ENCODE measurements around the gene KLF7. TPM values are rescaled to one million over a fixed set of nuclear protein-coding genes. Genes with fewer than 3 reads are reported as not detected.

The KLF7 gene
- total RNA-seq, 6 experiments from 2014 or later, result 3.3 to 14.2 (median 10.2) TPM

DNA sequence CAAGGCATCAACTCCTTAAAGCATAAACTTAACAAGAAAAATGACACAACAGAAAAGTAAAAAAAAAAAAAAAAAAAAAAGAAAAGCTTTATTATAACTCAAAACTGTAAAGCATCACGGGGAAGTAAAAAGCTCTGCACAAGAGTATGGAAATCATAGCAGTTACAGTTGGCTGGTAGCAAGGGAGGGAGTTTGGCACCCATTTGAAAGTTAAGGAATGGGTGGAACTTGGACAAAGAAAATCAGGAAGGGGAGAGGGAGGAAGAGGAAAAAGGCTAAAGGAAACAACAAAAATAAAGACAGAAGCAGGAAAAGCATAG, 8.6 kb downstream of the KLF7 start:
- Histone ChIP-seq H3K27ac (peak overlapping the region in 1 of 3 donors; percentile 35), H3K27me3 (no peaks in the 10 kb centered on the region), H3K9me3 (no peaks in the 10 kb centered on the region), H3K36me3 (no peaks in the 10 kb centered on the region), H3K4me3 (no peak overlapping the region), H3K4me1 (peaks cover 0 to 20% (median 8%) of the 10 kb centered on the region in 4 donors)
- WGBS (ENCODE audit: insufficient coverage, low coverage, low lambda C conversion rate, missing lambda C conversion rate), result 67% methylated on average over 1 of the region's 1 CpG
- no peak for TF ChIP-seq POLR2A (IDR thresholded peaks at IDR 0.05)
- TF ChIP-seq, protein P1, sequence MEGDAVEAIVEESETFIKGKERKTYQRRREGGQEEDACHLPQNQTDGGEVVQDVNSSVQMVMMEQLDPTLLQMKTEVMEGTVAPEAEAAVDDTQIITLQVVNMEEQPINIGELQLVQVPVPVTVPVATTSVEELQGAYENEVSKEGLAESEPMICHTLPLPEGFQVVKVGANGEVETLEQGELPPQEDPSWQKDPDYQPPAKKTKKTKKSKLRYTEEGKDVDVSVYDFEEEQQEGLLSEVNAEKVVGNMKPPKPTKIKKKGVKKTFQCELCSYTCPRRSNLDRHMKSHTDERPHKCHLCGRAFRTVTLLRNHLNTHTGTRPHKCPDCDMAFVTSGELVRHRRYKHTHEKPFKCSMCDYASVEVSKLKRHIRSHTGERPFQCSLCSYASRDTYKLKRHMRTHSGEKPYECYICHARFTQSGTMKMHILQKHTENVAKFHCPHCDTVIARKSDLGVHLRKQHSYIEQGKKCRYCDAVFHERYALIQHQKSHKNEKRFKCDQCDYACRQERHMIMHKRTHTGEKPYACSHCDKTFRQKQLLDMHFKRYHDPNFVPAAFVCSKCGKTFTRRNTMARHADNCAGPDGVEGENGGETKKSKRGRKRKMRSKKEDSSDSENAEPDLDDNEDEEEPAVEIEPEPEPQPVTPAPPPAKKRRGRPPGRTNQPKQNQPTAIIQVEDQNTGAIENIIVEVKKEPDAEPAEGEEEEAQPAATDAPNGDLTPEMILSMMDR (IDR thresholded peaks at IDR 0.05), result no peak
- ATAC-seq, result no peak
- intact Hi-C loops (cut with DNase I), result no loop called here
- no peak for DNase-seq

DNA sequence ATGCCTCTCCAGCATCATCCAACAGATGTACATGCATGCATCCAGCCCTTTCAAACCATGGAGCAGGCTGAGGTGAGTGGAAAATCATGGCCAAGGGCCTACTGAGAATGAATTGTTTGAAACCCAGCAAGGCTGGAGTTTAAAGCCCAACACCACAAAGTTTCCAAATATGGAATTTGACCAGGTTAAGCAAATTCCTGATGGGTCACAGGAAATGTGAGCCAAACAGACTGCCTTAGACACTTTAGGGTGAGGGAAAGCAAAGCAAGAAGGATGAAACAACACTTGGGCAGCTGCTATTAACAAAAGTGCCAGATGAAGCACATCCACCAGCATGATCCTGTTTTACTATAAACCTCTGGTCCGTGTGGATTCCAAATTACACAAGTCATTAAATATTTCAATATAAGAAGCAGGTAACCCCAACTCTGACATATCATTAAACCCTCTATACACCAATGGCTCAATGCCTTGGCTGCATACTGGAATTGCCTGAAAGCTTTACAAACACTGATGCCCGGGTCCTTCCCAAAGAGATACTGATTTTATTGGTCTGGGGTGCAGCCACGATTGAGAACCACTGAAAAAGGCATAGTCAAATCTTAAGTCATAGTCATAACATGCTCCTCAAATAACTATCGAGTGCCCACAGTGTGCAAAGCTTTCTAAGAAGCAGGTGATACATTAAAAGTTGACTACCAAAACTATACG, 9.1 kb downstream of the KLF7 start:
- Histone ChIP-seq H3K27ac (peak overlapping the region in 2 of 3 donors; percentile 23 to 44), H3K4me1 (peaks cover 0 to 20% (median 8%) of the 10 kb centered on the region in 4 donors)
- 49% methylated on average over 5 of the region's 5 CpGs for WGBS (ENCODE audit: insufficient coverage, low coverage, low lambda C conversion rate, missing lambda C conversion rate)

DNA sequence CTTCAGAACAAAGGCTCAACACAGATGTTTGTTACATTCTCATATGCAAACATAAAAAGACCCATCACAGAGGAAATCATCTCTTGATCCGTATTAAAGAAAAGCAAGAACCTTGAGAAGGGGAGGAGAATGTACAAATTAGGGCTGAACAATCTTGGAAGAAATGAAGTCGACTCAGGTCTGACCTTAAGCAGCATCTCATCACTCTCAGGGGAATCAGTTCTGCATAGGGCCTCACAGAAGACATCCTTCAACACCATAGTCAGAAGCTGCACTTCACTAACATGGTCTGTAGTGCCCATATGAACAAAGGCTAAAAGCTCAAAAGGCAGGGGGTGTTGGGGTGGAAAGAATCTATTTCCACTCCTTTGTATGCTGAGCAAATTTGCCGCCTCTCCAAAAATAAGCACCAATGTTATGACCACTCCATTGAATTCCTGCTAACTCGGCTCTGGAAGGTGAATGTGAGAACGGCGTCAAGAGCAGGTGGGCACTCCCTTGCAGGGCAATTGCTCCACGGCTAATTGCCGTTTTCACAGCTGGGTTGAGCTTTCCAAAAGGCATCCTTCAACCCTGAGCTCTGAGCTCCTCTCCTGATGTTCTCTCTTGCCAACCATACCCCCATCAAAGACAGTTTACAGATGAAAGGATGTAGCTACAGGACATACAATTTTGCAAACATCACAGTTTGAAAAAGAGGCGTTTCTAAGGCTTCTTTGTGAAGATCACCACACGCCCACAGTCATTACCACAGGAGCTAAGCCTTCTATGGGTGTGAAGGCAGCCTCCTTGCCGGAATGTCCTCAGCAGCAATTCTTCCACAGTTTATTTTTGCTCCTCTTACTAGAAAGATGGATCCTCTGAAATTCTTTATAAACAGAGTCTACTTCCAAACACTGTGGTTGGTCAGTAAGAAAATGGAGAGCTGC, 10.0 kb downstream of the KLF7 start:
- Histone ChIP-seq H3K27me3 (no peaks in the 10 kb centered on the region), H3K36me3 (no peaks in the 10 kb centered on the region), H3K27ac (peak overlapping the region in 2 of 3 donors; percentile 23 to 44), H3K4me3 (no peak overlapping the region), H3K9me3 (no peaks in the 10 kb centered on the region), H3K4me1 (peaks cover 0 to 20% (median 8%) of the 10 kb centered on the region in 4 donors)
- intact Hi-C loops (cut with DNase I), result no loop called here
- no peak for TF ChIP-seq POLR2A (IDR thresholded peaks at IDR 0.05)
- TF ChIP-seq, protein P1 (IDR thresholded peaks at IDR 0.05), result no peak
- DNase-seq (no peak), ATAC-seq (no peak)
- 61% methylated on average over 7 of the region's 11 CpGs for WGBS (ENCODE audit: insufficient coverage, low coverage, low lambda C conversion rate, missing lambda C conversion rate)

More for the DNA sequence above, 9.1 kb downstream of the KLF7 start:
- Histone ChIP-seq H3K4me3 (no peak overlapping the region), H3K9me3 (no peaks in the 10 kb centered on the region), H3K36me3 (no peaks in the 10 kb centered on the region), H3K27me3 (no peaks in the 10 kb centered on the region)
- TF ChIP-seq, protein P1 (IDR thresholded peaks at IDR 0.05), result no peak
- no peak for TF ChIP-seq POLR2A (IDR thresholded peaks at IDR 0.05)
- DNase-seq (no peak), ATAC-seq (peak; percentile 86 to 92 (median 90))
- intact Hi-C loops (cut with DNase I), result no loop called here

DNA sequence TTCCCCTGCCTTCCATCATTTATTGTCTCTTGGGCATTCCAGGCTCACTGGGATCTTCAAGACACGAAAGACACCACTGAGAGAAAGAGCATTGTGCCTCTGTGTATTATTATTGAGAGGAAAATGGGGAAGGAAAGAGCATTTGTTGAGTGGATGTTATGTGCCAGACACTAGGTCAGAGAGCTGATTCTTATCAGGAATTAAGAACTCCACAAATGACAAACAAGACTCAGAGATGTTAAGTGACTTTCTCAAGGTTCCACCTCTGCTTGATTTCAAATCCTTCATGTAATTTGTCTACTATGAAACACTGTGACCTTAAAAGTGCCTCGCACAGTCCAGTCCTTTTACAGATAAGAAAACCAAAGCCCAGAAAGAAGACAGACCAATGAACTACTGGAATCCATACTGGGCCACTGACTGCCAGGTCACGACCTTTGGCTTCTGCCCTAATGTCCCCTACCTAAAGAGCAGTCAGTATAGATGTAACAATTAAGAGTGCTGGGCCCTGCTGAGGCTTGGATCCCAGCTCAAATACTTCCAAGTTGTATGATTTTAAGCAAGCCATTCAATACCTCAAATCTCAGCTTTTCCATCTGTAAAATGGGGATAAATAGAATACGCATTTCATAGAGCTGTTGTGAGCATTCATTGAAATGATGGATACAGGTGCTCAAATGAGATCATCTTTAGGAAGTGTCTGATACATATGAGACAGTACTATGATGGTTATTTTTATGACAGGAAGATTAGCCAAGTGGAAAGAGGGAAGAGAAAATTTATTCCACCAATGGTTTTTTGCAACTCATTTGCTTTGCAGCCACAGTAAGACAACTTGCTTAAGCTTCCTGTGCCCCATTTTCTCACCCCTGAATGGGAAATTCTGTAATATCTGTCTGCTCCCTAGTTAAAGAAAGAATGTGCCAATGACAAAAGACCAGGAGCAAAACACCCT, 10.9 kb downstream of the KLF7 start:
- no peak for ATAC-seq
- H3K36me3 ChIP-seq, result no peaks in the 10 kb centered on the region
- intact Hi-C loops (cut with DNase I), result no loop called here
- H3K4me3 ChIP-seq, result no peak overlapping the region
- H3K4me1 ChIP-seq, result peaks cover 0 to 20% (median 8%) of the 10 kb centered on the region in 4 donors
- 75% methylated on average over 4 of the region's 4 CpGs for WGBS (ENCODE audit: insufficient coverage, low coverage, low lambda C conversion rate, missing lambda C conversion rate)
- H3K27me3 ChIP-seq, result no peaks in the 10 kb centered on the region
- H3K9me3 ChIP-seq, result no peaks in the 10 kb centered on the region
- TF ChIP-seq POLR2A (IDR thresholded peaks at IDR 0.05), result no peak
- TF ChIP-seq, protein P1 (IDR thresholded peaks at IDR 0.05), result no peak
- peak overlapping the region in 1 of 3 donors; percentile 9 for H3K27ac ChIP-seq
- DNase-seq, result no peak

Measured in right lobe of liver (tissue), 6 donors.